ENCODE results near the gene AP4S1.

AP4S1 gene

DNA sequence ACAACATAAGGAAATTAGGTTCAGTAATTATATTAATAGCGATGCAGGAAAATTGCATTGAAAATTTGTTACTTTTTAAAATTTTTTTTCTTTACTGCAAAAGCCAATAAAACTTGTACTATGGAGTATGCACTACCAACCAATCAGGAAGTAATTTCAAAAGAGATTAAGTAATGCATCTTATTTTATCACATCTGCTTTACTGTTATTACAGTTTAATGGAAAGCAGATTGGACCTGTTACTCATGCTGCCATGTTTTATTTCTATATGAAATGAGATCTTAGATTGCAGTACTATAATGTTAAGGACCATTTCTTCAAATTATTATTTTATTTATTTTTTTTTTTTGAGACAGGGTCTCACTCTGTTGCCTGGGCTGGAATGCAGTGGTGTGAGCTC lies 2.4 kb downstream of the AP4S1 start:
- no peak for DNase-seq (ENCODE audit: low read depth)
- no peak overlapping the region for H3K4me3 ChIP-seq (replicated peaks; ENCODE audit: low read depth, low read length)
- TF ChIP-seq, protein P1, sequence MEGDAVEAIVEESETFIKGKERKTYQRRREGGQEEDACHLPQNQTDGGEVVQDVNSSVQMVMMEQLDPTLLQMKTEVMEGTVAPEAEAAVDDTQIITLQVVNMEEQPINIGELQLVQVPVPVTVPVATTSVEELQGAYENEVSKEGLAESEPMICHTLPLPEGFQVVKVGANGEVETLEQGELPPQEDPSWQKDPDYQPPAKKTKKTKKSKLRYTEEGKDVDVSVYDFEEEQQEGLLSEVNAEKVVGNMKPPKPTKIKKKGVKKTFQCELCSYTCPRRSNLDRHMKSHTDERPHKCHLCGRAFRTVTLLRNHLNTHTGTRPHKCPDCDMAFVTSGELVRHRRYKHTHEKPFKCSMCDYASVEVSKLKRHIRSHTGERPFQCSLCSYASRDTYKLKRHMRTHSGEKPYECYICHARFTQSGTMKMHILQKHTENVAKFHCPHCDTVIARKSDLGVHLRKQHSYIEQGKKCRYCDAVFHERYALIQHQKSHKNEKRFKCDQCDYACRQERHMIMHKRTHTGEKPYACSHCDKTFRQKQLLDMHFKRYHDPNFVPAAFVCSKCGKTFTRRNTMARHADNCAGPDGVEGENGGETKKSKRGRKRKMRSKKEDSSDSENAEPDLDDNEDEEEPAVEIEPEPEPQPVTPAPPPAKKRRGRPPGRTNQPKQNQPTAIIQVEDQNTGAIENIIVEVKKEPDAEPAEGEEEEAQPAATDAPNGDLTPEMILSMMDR (IDR thresholded peaks at IDR 0.05; ENCODE audit: low read length, missing control alignments), result no peak

DNA sequence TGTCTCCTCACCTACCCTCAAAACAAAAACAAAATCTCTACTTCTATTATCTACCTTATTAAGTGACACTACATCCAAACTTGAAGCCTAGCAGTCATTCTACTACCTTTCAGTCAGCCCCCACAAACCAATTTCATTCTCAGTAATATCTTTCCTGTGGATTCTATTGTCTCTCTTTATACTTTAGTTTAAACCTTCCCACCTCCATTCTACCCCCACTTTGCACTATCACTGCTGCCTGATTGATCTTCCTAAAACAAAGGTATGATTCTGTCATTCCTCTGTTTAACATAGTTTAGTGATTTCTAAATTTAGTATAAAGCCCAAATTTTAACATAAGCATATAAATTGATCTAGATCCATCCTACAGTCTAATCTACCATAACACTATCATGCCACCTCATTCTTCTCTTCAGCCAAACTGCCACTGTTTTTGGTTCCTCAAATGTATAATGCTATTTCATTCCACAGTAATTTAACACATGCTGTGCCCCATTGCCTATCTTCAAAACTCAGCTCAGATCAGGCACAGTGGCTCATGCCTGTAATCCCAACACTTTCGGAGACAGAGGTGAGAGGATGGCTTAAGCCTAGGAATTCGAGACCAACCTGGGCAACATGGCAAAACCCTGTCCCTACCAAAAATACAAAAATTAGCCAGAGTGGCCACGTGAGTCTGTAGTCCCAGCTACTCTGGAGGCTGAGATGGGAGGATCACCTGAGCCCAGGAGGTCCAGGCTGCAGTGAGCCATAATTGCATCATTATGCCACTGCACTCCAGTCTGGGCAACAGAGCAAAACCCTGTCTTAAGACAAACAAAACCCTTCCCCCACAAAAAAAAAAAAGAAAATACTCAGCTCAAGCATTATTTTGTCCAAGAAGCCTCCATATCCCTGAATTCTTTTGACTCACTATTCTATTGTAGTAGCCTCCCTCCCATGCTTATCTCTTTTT lies 3.8 kb downstream of the AP4S1 start:
- no peak overlapping the region for H3K4me3 ChIP-seq (replicated peaks; ENCODE audit: low read depth, low read length)
- TF ChIP-seq, protein P1 (IDR thresholded peaks at IDR 0.05; ENCODE audit: low read length, missing control alignments), result no peak
- DNase-seq (ENCODE audit: low read depth), result peak; percentile 7

DNA sequence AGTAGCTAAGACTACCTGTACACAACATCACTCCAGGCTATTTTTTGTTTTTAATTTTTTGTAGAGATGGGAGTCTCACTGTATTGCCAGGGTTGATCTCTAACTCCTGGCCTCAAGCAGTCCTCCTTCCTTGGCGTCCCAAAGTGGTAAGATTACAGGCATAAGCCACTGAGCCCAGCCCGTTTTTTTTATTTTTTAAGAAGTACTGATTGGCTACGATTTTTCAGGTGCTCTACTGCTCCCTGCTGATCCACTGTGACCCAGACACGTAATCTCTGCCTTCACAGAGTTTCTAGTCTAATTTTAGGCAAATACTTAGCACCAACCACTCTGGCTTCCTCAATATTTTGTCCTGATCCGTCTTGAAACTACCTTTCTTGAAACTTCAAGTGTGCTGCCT lies 5.0 kb downstream of the AP4S1 start:
- TF ChIP-seq, protein P1 (IDR thresholded peaks at IDR 0.05; ENCODE audit: low read length, missing control alignments), result no peak
- no peak overlapping the region for H3K4me3 ChIP-seq (replicated peaks; ENCODE audit: low read depth, low read length)
- DNase-seq (ENCODE audit: low read depth), result no peak

DNA sequence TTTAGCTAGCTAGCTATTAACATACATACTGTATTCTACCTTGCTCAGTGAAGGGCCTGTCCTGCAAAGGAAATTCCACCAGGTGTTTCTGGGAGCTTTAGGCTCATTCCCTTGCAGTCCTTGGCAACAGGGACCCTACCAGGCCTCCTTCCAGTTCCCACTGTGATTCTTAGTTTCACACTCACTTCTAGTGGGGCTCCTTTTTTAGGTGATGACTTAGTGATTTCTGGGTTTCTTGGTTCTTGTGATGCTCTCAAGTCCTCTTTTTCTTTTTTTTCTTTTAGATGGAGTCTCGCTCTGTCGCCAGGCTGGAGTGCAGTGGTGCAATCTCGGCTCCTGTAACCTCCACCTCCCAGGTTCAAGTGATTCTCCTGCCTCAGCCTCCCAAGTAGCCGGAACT lies 11.1 kb downstream of the AP4S1 start:
- TF ChIP-seq, protein P1 (IDR thresholded peaks at IDR 0.05; ENCODE audit: low read length, missing control alignments), result no peak
- no peak overlapping the region for H3K4me3 ChIP-seq (replicated peaks; ENCODE audit: low read depth, low read length)

DNA sequence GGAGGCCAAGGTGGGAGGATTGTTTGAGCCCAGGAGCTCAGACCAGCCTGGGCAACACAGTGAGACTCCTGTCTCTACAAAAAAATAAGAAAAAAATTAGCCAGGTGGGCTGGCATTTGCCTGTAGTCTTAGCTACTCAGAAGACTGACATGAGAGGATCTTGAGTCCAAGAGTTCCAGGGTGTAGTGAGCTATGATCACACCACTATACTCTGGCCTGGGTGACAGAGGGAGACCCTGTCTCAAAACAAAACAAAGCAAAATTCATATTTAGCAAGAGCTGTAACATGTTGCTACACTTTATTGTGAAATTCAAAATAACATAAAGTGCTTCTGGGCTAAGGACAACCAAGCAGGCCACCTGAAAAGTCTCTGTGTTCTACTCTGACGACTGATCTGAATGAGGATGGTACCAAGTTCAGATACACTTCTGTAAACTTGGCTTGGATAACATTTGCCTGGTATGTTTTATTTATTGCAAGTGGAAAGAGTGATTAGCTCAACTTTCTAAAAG lies 12.3 kb downstream of the AP4S1 start:
- TF ChIP-seq, protein P1 (IDR thresholded peaks at IDR 0.05; ENCODE audit: low read length, missing control alignments), result no peak
- peak; percentile 42 for DNase-seq (ENCODE audit: low read depth)
- H3K4me3 ChIP-seq (replicated peaks; ENCODE audit: low read depth, low read length), result no peak overlapping the region

More for the DNA sequence above, 11.1 kb downstream of the AP4S1 start:
- no peak for DNase-seq (ENCODE audit: low read depth)

DNA sequence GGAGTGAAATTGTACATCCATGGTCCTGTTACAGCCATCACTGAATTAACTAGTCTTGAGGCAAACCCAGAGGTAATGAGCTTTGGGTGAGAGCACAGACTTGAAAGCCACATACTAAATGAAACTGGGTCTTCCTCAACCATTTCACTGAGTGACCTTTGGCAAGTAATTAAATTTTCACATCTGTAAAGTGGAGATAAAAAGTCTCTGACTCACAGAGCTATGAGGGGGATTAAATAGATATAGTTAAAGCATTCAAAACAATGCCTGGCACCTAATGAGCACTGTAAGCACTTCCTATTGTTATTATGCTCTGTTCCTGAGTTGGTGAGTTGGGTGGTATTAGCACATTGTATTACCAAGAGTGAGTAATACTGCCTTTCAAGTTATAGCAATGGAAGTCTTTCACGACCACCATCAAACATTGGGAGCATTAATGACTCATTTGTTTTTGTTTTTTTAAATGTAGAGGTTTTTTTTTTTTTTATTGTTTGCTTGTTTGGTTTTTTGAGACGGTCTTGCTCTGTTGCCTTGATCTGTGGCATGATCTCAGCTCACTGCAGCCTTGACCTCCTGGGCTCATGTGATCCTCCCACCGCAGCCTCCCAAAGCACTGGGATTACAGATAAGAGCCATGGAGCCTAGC lies 13.2 kb downstream of the AP4S1 start:
- peak; percentile 66 for DNase-seq (ENCODE audit: low read depth)
- TF ChIP-seq, protein P1 (IDR thresholded peaks at IDR 0.05; ENCODE audit: low read length, missing control alignments), result no peak
- no peak overlapping the region for H3K4me3 ChIP-seq (replicated peaks; ENCODE audit: low read depth, low read length)
